ENCODE measurements around the gene PELI2. TPM values are rescaled to one million over a fixed set of nuclear protein-coding genes. Genes with fewer than 3 reads are reported as not detected.

Gene PELI2
- total RNA-seq, 2 donors from 2014 or later = 3.0 to 3.7 TPM

- DNase-seq (no peak), ATAC-seq (no peak)
- intact Hi-C loops (cut with DNase I) = no loop called here
These were observed 99.3 kb downstream of the PELI2 start for GRCh38 chr14:56217380-56218045.

DNA sequence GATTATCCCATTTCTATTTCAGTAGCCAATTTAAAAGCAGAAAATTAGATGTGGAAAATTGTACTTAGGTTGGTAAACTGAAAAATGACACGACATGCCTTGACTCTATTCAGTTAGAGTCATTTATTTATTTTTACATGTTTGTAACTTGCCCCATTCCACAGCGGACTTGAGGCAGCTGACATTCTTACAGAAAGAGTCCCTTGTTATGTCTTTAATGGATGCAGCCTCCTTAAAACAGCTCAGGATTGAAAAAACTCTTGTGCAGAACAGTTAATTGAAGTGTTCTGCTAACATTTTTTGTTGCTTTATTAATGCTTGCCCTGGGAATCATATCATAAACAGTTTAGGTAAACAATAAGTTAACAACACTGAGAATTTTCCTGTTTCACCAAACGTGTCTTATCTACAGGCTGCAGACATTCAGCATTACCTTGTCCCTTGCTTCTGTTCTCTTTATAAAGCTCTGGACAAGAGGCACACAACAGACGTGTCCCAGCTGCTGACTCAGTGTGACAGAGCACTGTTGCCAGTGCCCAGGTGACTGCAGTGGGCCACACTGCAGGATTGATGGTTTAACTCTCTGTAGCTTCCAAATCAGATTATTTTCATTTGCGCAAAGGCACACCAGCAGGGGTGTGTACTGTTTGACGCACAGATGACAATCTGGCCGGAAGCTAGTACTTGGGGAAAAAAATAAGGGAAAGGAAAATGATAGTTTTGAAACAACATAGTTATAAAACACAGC, 101.6 kb downstream of the PELI2 start:
- no peak for ATAC-seq
- no peak for DNase-seq
- intact Hi-C loops (cut with DNase I) = no loop called here

GRCh38 chr14:56221382-56222128, 103.3 kb downstream of the PELI2 start:
- peak in 1 of 2 donors; percentile 30 for ATAC-seq
- no peak for DNase-seq
- intact Hi-C loops (cut with DNase I) = no loop called here

- DNase-seq = no peak
- intact Hi-C loops (cut with DNase I) = no loop called here
- no peak for ATAC-seq
These were observed 106.0 kb downstream of the PELI2 start for GRCh38 chr14:56224229-56224628.

- DNase-seq = no peak
- intact Hi-C loops (cut with DNase I) = no loop called here
- no peak for ATAC-seq
These were observed 106.8 kb downstream of the PELI2 start for GRCh38 chr14:56224691-56225681.

DNA sequence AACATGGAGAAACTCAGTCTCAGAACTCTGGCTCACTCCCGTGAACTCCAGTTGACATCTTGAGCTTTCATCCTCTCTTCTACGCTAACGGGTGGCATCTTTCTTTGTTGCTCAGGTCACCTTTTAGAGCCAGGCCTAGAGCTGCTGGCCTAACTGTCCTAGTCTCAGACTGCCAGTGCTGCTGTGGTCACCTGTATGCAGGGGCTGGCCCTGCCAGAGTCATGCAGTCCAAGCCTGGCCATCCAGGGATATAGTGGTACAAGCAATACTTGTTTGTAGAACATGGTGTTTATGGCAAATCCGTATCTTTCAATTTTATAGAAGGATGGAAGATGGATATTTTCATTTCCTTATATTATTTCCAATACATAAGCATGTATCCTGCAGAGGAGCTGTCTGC, 117.2 kb downstream of the PELI2 start:
- DNase-seq (no peak), ATAC-seq (no peak)
- intact Hi-C loops (cut with DNase I) = no loop called here

DNA sequence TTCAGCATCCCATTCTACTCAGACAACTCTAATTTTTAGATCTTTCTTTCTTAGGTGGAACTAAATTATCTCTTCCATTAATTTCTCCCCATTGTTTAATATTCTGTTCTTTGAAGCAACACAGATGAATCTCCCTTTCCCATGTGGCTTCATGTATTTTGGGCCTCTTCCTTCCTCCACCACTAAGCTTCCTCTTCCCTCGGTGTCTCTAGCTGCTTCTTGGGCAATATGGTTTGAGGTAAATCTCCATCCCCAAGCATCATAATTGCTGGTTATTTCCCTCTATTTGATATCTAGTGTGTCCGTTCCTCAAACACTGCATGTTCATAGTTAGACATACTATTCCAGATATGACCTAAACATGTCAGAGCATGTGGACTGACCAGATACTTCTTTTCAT, 119.2 kb downstream of the PELI2 start:
- no peak for ATAC-seq
- intact Hi-C loops (cut with DNase I) = no loop called here
- DNase-seq = no peak

GRCh38 chr14:56241461-56241860, 123.2 kb downstream of the PELI2 start:
- DNase-seq (no peak), ATAC-seq (no peak)
- intact Hi-C loops (cut with DNase I) = no loop called here

DNA sequence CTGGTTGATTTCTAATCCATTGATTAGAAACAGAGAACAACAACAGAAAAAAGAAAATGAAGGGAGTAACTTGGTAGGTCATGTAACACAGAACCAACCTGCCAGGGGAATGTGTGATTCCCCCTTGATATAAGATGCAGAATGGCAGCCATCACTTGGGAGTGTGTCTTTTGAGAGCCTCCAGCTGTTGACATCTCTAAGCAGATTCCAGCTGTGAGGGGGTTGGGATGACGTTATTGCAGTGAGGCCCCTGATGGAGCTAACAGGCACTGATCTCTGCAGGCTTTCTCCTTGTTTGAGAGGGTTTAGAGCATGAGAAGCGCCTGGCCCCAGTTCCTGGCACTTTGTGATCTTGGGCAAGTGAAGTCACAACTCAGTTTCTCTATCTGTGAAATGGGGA, 124.9 kb downstream of the PELI2 start:
- ATAC-seq (no peak), DNase-seq (no peak)
- intact Hi-C loops (cut with DNase I) = no loop called here

DNA sequence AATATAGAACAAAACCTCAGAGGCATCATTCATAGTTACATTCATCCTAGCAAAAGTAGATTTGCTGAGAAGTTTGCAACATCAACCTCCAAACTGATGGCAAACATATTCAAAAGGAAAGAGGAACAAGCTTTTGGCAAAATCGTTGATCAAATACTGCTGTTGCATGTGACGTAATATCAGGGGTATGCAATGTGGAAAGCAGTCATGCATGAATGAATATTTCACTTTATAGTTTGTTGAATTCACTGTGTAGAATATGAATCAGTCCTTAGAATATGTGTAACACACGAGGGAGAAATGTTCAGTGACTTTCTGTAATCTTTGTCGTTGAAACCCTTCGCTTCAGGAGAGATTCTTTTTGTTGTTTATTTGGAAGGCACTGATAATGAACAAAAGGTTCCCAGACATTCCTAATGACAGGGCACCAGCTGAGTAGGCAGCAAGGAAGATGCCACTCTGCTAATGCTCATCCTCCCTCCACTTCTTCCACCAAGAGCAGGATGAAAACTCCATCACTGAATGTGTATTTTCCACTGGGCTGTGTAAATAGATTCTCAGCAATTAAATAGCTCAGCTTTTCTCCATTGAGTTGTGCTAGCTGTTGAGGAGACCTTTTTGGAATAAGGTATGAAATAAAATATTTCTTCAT, 126.1 kb downstream of the PELI2 start:
- ATAC-seq (no peak), DNase-seq (no peak)
- intact Hi-C loops (cut with DNase I) = no loop called here

GRCh38 chr14:56247495-56248200, 129.4 kb downstream of the PELI2 start:
- ATAC-seq (no peak), DNase-seq (no peak)
- intact Hi-C loops (cut with DNase I) = no loop called here

DNA sequence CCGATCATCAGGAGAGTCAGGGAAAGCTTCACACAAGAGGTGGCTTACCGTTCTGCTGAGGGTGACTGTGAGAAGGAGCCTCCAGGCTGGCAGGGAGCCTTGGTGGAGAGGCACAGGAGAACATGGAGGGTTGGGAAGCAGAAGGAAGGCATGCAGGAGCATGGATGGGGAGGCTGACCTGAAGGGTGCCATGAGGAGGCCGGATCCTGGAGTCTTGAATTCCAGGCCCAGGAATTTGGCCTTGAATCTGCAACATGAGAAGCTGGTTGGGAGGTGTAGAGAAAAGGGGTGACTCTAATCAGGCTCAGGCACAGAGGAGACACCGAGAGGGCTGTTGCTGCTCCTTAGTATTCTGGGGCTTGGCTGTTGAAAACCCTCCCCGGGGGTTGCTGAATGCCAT, 130.2 kb downstream of the PELI2 start:
- no peak for DNase-seq
- intact Hi-C loops (cut with DNase I) = no loop called here
- ATAC-seq = no peak

DNA sequence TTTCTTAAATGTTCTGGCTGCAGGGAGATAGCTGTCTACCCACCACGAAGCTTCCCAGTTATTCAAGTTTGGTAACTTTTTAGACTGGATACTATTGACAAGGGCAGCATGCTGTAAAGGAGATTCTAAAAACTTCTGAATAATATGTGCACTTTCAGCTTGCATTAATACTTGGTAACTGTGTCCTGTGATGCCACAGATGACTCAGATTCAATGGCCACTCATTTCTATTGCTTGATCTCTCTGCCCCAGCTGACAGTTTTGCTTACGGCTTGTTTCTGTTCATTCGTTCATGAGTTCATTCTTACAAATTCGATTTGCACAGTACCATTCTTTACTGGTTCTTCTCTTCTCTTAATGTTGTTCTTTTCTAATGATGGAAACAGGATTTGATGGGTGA, 142.8 kb downstream of the PELI2 start:
- DNase-seq (no peak), ATAC-seq (no peak)
- intact Hi-C loops (cut with DNase I) = no loop called here

- intact Hi-C loops (cut with DNase I) = no loop called here
- DNase-seq = no peak
- no peak for ATAC-seq
These were observed 144.3 kb downstream of the PELI2 start for GRCh38 chr14:56262530-56262929.

GRCh38 chr14:56268039-56268438, 149.8 kb downstream of the PELI2 start:
- DNase-seq = no peak
- intact Hi-C loops (cut with DNase I) = no loop called here
- ATAC-seq = no peak

DNA sequence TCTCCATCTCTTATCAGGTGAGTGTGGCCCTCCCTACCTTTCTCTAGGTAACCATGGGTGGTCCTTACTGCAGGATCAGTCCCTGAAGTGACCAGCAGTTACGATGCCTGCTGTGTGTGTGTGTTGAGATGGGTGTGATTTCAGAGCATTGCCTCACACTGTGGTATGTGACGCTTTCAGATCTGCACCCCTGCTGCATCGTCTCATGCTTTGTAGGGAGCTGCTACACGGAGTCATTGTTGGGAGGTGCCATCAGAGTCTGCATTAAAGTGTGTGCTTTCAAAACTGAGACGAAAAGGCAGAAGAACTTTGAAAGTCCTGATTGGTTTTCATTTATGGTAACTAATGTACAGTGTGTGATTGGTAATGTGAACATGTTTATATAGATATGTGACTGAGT, 150.5 kb downstream of the PELI2 start:
- intact Hi-C loops (cut with DNase I) = no loop called here
- ATAC-seq (no peak), DNase-seq (no peak)

DNA sequence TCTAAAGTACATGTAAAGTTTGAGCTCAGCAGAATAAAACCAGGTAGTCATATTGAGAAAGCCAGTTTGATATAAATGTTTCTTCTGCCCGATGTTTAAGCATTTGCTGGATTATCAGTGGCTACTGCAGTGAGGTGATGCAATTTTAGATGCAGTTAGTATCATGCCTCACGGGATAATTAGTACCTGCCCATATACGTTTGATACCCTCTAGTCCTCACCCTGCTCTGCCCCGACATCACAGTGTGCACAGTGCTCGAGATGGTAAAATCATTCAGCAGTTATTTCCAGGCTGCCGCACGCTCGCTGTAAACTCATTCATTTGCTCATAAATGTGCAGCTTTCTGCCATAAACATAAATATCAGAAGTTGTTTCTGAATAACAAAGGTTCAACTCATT, 152.7 kb downstream of the PELI2 start:
- intact Hi-C loops (cut with DNase I) = no loop called here
- no peak for DNase-seq
- no peak for ATAC-seq

DNA sequence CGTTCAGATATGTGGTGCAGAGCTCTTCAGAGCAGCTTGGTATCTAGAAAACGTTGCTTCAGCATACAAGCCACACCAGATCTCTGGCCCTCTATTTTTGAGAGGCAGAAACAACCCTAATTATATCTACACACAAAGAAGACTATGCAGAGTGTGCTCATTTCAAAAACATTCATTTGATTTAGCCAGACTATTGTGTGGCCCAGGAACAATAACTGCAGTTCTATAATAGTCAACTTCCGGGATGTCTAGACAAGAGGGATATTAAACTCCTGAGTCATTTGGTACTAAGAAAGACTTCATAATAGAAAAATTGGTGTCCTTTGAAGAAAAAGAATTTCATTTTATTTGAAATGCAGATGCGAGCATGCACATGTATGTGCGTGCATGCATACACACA, 153.8 kb downstream of the PELI2 start:
- no peak for DNase-seq
- intact Hi-C loops (cut with DNase I) = no loop called here
- ATAC-seq = peak in 1 of 2 donors; percentile 56
